Adipose tissue (tissue), 3 donors: ENCODE results near the gene HSF4. TPM values are rescaled to one million over a fixed set of nuclear protein-coding genes. Genes with fewer than 3 reads are reported as not detected.

Experiments used
- H3K27ac ChIP-seq: one replicate; pipeline ENCODE4 v1.5.1; 2013; ENCODE audit warnings: low read depth, low read length
- WGBS, 3 donors: extraction: QIAGEN DNeasy Blood & Tissue Kit; methylation state at CpG; one replicate each; pipeline ENCODE4 v1.1.7; 2013; 5-methylcytosine and 5-hydroxymethylcytosine counted together
- polyA plus RNA-seq, 3 donors: library from polyadenylated mRNA; stranded (reverse); fragments of 200-250 nt; gene quantifications; one replicate each; pipeline ENCODE4 v1.2.3, GENCODE V29; 2013
- donor health status: healthy with polysubstance abuse.
- donor health status: Bipolar disorder and iron deficiency.
- donor health status: healthy.

The HSF4 gene
- polyA plus RNA-seq, 3 donors = 30.3 to 62.2 (median 42.1) TPM

- H3K27ac ChIP-seq = no peak overlapping the region
- 88 to 93% (median 90%) methylated on average over 11 of the region's 11 CpGs for WGBS, 3 donors
These were observed 15.8 kb upstream of the HSF4 start for GRCh38 chr16:67148656-67149275.

GRCh38 chr16:67149276-67150046 lies 15.1 kb upstream of the HSF4 start:
- no peak overlapping the region for H3K27ac ChIP-seq
- 59 to 74% (median 73%) methylated on average over 73 to 77 of the region's 77 CpGs for WGBS, 3 donors

GRCh38 chr16:67150047-67150832 lies 14.3 kb upstream of the HSF4 start:
- H3K27ac ChIP-seq = no peak overlapping the region
- 4 to 12% (median 11%) methylated on average over 69 to 92 of the region's 94 CpGs for WGBS, 3 donors

- no peak within 1 kb of the TSS for H3K27ac ChIP-seq
- 1 to 3% (median 1%) methylated on average over 34 of the region's 34 CpGs for WGBS, 3 donors
These were observed 13.6 kb upstream of the HSF4 start, which contains the start of gene B3GNT9 for GRCh38 chr16:67150833-67151396. Gene B3GNT9, minus strand, starts transcription at chr16:67150998. Its CDS starts 513 bp downstream, at chr16:67150485.

GRCh38 chr16:67151431-67152097 lies 13.0 kb upstream of the HSF4 start:
- no peak overlapping the region for H3K27ac ChIP-seq

GRCh38 chr16:67154578-67155294 lies 9.8 kb upstream of the HSF4 start:
- WGBS, 3 donors = 29 to 42% (median 41%) methylated on average over 49 to 61 of the region's 61 CpGs
- H3K27ac ChIP-seq = no peak overlapping the region

More at GRCh38 chr16:67151431-67152097, 13.0 kb upstream of the HSF4 start:
- WGBS, 3 donors = 47 to 58% (median 52%) methylated on average over 8 of the region's 8 CpGs

GRCh38 chr16:67155295-67156142 lies 9.0 kb upstream of the HSF4 start:
- 12 to 16% (median 14%) methylated on average over 66 to 74 of the region's 74 CpGs for WGBS, 3 donors
- H3K27ac ChIP-seq = no peak overlapping the region

- no peak overlapping the region for H3K27ac ChIP-seq
- WGBS, 3 donors = 55 to 78% (median 73%) methylated on average over 15 of the region's 15 CpGs
These were observed 8.3 kb upstream of the HSF4 start for GRCh38 chr16:67156143-67156844.

- 70 to 79% (median 73%) methylated on average over 7 of the region's 7 CpGs for WGBS, 3 donors
- no peak overlapping the region for H3K27ac ChIP-seq
These were observed 7.3 kb upstream of the HSF4 start for GRCh38 chr16:67157106-67157748.

GRCh38 chr16:67157892-67158635 lies 6.5 kb upstream of the HSF4 start:
- no peak overlapping the region for H3K27ac ChIP-seq
- WGBS, 3 donors = 70 to 80% (median 80%) methylated on average over 7 of the region's 7 CpGs

- H3K27ac ChIP-seq = no peak overlapping the region
These were observed 5.6 kb upstream of the HSF4 start for GRCh38 chr16:67158637-67159600.

GRCh38 chr16:67161595-67162058 lies 2.9 kb upstream of the HSF4 start:
- WGBS, 3 donors = 57 to 66% (median 59%) methylated on average over 25 of the region's 25 CpGs
- no peak overlapping the region for H3K27ac ChIP-seq

More at GRCh38 chr16:67158637-67159600, 5.6 kb upstream of the HSF4 start:
- 5 to 7% (median 7%) methylated on average over 34 of the region's 34 CpGs for WGBS, 3 donors

- H3K27ac ChIP-seq = no peak overlapping the region
These were observed 1.9 kb upstream of the HSF4 start for GRCh38 chr16:67162506-67163163.

More at GRCh38 chr16:67162506-67163163, 1.9 kb upstream of the HSF4 start:
- 29 to 60% (median 37%) methylated on average over 44 of the region's 44 CpGs for WGBS, 3 donors
